ENCODE measurements around the gene ESYT3. TPM values are rescaled to one million over a fixed set of nuclear protein-coding genes. Genes with fewer than 3 reads are reported as not detected.
"Not testable (repeated sequence)": the region's sequence is repeated elsewhere in the genome, so short reads cannot be mapped to it uniquely, and the experiment has no call there.

ESYT3 gene
- total RNA-seq, 4 donors from 2014 or later = 0.20 to 2.3 (median 0.77) TPM

GRCh38 chr3:138493804-138494606 lies 59.6 kb downstream of the ESYT3 start:
- intact Hi-C loops (cut with DNase I; ENCODE audit: low total_unique reads) = loop anchor here (2.0 to 10.0 kb wide), 3 partner anchors 25 to 309 kb away; partner anchors contain the start of gene ARMC8
- no peak overlapping the region for H3K4me3 ChIP-seq

GRCh38 chr3:138494607-138494929 lies 60.2 kb downstream of the ESYT3 start:
- intact Hi-C loops (cut with DNase I; ENCODE audit: low total_unique reads) (loop anchor here (2.0 to 10.0 kb wide), 3 partner anchors 26 to 310 kb away; partner anchors contain the start of gene ARMC8), in situ Hi-C loops (cut with MboI; ENCODE audit: low sequenced_read_pairs in 4 of 4) (no loop called here)
- H3K4me3 ChIP-seq = no peak overlapping the region
- no peaks in the 10 kb centered on the region for H3K36me3 ChIP-seq
- DNase-seq = peak in 1 of 2 donors; percentile 54
- no peak for TF ChIP-seq CTCF (IDR thresholded peaks at IDR 0.05 in 4 of 5, conservative IDR thresholded peaks at IDR 0.05 in 1 of 5)
- TF ChIP-seq POLR2A (IDR thresholded peaks at IDR 0.05) = no peak
- no peaks in the 10 kb centered on the region for H3K27me3 ChIP-seq
- peaks cover 36 to 38% of the 10 kb centered on the region in 2 donors for H3K4me1 ChIP-seq
- peak overlapping the region; percentile 71 to 85 (median 82) for H3K27ac ChIP-seq
- no peak for ATAC-seq
- H3K9me3 ChIP-seq = no peaks in the 10 kb centered on the region

More at GRCh38 chr3:138493804-138494606, 59.6 kb downstream of the ESYT3 start:
- H3K4me1 ChIP-seq = peaks cover 36 to 38% of the 10 kb centered on the region in 2 donors
- DNase-seq (no peak), ATAC-seq (peak; percentile 95)
- no peaks in the 10 kb centered on the region for H3K36me3 ChIP-seq
- in situ Hi-C loops (cut with MboI; ENCODE audit: low sequenced_read_pairs in 4 of 4) = no loop called here
- H3K27ac ChIP-seq = peak overlapping the region; percentile 71 to 85 (median 82)
- H3K27me3 ChIP-seq = no peaks in the 10 kb centered on the region
- TF ChIP-seq CTCF (IDR thresholded peaks at IDR 0.05 in 4 of 5, conservative IDR thresholded peaks at IDR 0.05 in 1 of 5) (no peak), POLR2A (IDR thresholded peaks at IDR 0.05) (no peak)
- H3K9me3 ChIP-seq = no peaks in the 10 kb centered on the region

- Histone ChIP-seq H3K4me1 (peaks cover 36 to 38% of the 10 kb centered on the region in 2 donors), H3K27ac (peak overlapping the region; percentile 32 to 85 (median 82))
- intact Hi-C loops (cut with DNase I; ENCODE audit: low total_unique reads) = loop anchor here (2.0 to 10.0 kb wide), 2 partner anchors 27 to 311 kb away; partner anchors contain the start of gene ARMC8
- in situ Hi-C loops (cut with MboI; ENCODE audit: low sequenced_read_pairs in 4 of 4); DNase-seq; H3K9me3 ChIP-seq; ATAC-seq; H3K36me3 ChIP-seq; H3K27me3 ChIP-seq; H3K4me3 ChIP-seq: not testable (repeated sequence)
These were observed 61.2 kb downstream of the ESYT3 start for GRCh38 chr3:138495638-138496037.

- no peak for DNase-seq
These were observed 62.0 kb downstream of the ESYT3 start for GRCh38 chr3:138496436-138496835.

More at GRCh38 chr3:138496436-138496835, 62.0 kb downstream of the ESYT3 start:
- Histone ChIP-seq H3K36me3 (no peaks in the 10 kb centered on the region), H3K4me3 (no peak overlapping the region), H3K9me3 (no peaks in the 10 kb centered on the region), H3K27me3 (no peaks in the 10 kb centered on the region), H3K27ac (peak overlapping the region in 1 of 4 donors; percentile 85), H3K4me1 (peaks cover 36 to 38% of the 10 kb centered on the region in 2 donors)
- ATAC-seq = no peak
- intact Hi-C loops (cut with DNase I; ENCODE audit: low total_unique reads) (loop anchor here (10.0 kb wide), 1 partner anchor 312 kb away; the partner anchor contains the start of gene ARMC8), in situ Hi-C loops (cut with MboI; ENCODE audit: low sequenced_read_pairs in 4 of 4) (no loop called here)
- TF ChIP-seq POLR2A (IDR thresholded peaks at IDR 0.05) (no peak), CTCF (IDR thresholded peaks at IDR 0.05 in 4 of 5, conservative IDR thresholded peaks at IDR 0.05 in 1 of 5) (no peak)

Data from gastrocnemius medialis (tissue), 4 donors.